ENCODE results near the gene ZNF592. TPM values are rescaled to one million over a fixed set of nuclear protein-coding genes. Genes with fewer than 3 reads are reported as not detected.
A peak's percentile ranks its signal among the peaks of the same experiment; 100 is the strongest.
"Not testable (repeated sequence)": the region's sequence is repeated elsewhere in the genome, so short reads cannot be mapped to it uniquely, and the experiment has no call there.

ZNF592 gene
- total RNA-seq, 1 donor from 2014 or later = 29.1 TPM

DNA sequence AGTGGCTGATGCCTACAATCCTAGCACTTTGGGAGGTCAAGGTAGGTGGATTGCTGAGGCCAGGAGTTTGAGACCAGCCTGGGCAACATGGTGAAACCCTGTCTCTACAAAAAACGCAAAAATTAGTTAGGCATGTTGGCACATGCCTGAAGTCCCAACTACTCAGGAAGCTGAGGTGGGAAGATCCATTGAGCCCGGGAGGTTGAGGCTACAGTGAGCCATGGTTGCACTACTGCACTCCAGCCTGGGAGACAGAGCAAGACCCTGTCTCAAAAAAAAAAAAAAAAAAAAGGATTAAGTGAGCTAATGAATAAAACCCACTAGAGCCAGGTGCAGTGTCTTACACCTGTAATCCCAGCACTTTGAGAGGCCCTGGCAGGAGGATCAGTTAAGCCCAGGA, 25.8 kb upstream of the ZNF592 start:
- no peaks in the 10 kb centered on the region for H3K27me3 Mint-ChIP-seq (ENCODE audit: unreplicated experiment)
- H3K36me3 Mint-ChIP-seq (ENCODE audit: low read depth, unreplicated experiment) = no peaks in the 10 kb centered on the region
- TF ChIP-seq, protein P1, sequence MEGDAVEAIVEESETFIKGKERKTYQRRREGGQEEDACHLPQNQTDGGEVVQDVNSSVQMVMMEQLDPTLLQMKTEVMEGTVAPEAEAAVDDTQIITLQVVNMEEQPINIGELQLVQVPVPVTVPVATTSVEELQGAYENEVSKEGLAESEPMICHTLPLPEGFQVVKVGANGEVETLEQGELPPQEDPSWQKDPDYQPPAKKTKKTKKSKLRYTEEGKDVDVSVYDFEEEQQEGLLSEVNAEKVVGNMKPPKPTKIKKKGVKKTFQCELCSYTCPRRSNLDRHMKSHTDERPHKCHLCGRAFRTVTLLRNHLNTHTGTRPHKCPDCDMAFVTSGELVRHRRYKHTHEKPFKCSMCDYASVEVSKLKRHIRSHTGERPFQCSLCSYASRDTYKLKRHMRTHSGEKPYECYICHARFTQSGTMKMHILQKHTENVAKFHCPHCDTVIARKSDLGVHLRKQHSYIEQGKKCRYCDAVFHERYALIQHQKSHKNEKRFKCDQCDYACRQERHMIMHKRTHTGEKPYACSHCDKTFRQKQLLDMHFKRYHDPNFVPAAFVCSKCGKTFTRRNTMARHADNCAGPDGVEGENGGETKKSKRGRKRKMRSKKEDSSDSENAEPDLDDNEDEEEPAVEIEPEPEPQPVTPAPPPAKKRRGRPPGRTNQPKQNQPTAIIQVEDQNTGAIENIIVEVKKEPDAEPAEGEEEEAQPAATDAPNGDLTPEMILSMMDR (IDR thresholded peaks at IDR 0.05; ENCODE audit: unreplicated experiment) = no peak
- H3K4me1 Mint-ChIP-seq (ENCODE audit: unreplicated experiment) = peaks cover 14% of the 10 kb centered on the region
- H3K27ac Mint-ChIP-seq (ENCODE audit: unreplicated experiment) = no peak overlapping the region
- no peak for DNase-seq (ENCODE audit: low spot score)
- H3K4me3 Mint-ChIP-seq (ENCODE audit: unreplicated experiment) = no peak overlapping the region
- no peaks in the 10 kb centered on the region for H3K9me3 Mint-ChIP-seq (ENCODE audit: unreplicated experiment)

DNA sequence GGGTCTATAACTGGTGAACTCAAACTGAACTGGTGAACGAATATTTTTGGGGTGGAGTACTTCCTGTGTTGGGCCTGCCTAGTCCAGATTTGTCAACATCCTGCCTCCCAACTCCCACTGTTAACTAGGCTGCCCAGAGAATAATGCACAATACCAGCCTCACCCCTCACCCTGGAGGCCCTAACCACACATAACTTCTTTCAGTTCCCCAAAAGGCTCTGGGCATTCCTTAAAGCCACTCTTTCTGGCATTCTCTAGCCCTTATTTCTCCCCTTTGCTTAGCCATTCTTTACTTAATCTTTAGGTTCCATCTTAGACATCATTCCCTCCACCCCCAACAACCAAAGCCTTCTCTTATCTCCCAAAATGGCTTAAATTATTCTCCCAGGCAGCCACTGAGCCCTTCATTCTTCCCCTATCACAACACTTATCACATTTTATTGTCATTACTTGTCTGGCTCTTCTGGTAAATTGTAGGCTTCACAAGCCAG, 23.3 kb upstream of the ZNF592 start:
- Mint-ChIP-seq H3K4me1 (ENCODE audit: unreplicated experiment) (peaks cover 14% of the 10 kb centered on the region), H3K36me3 (ENCODE audit: low read depth, unreplicated experiment) (no peaks in the 10 kb centered on the region), H3K4me3 (ENCODE audit: unreplicated experiment) (peak overlapping the region; percentile 68), H3K27ac (ENCODE audit: unreplicated experiment) (peak overlapping the region; percentile 62), H3K9me3 (ENCODE audit: unreplicated experiment) (no peaks in the 10 kb centered on the region), H3K27me3 (ENCODE audit: unreplicated experiment) (no peaks in the 10 kb centered on the region)
- DNase-seq (ENCODE audit: low spot score) = no peak
- TF ChIP-seq, protein P1 (IDR thresholded peaks at IDR 0.05; ENCODE audit: unreplicated experiment) = no peak

DNA sequence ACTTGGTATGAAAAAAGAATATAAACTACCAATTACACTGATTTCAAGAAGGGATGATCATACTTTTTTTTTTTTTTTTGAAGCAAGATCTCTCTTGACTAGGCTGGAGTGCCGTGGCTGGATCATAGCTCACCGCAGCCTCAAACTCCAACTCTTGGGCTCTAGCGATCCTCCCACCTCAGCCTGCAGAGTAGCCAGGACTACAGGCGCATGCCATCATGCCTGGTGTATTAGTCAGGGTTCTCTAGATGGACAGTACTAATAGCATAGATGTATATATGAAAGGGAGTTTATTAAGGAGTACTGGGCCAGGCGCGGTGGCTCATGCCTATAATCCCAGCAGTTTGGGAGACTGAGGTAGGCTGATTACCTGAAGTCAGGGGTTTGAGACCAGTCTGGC, 21.0 kb upstream of the ZNF592 start:
- Mint-ChIP-seq H3K36me3 (ENCODE audit: low read depth, unreplicated experiment) (no peaks in the 10 kb centered on the region), H3K27ac (ENCODE audit: unreplicated experiment) (no peak overlapping the region), H3K4me3 (ENCODE audit: unreplicated experiment) (no peak overlapping the region), H3K27me3 (ENCODE audit: unreplicated experiment) (no peaks in the 10 kb centered on the region), H3K9me3 (ENCODE audit: unreplicated experiment) (no peaks in the 10 kb centered on the region), H3K4me1 (ENCODE audit: unreplicated experiment) (peaks cover 8% of the 10 kb centered on the region)
- TF ChIP-seq, protein P1 (IDR thresholded peaks at IDR 0.05; ENCODE audit: unreplicated experiment) = no peak
- no peak for DNase-seq (ENCODE audit: low spot score)

DNA sequence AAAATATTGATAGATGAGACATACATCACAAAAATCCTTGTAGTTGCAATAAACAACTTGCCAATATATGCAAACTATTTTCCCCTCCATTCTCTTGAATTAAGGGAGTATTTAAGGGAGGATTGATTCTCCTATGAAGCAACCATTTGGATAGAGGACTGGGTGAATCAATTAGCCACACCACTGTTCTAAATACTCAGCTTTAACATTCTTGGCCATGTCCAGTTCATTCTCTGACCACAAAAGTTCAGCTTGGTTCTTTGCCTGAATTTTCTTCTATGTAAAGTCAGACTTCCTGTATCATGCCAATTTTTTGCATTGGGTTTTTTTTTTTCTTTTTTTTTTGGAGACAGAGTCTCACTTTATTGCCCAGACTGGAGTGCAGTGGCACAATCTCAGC, 16.6 kb upstream of the ZNF592 start:
- DNase-seq (ENCODE audit: low spot score) = no peak
- Mint-ChIP-seq H3K36me3 (ENCODE audit: low read depth, unreplicated experiment) (no peaks in the 10 kb centered on the region), H3K4me1 (ENCODE audit: unreplicated experiment) (peaks cover 9% of the 10 kb centered on the region), H3K27me3 (ENCODE audit: unreplicated experiment) (peaks cover 2% of the 10 kb centered on the region), H3K27ac (ENCODE audit: unreplicated experiment) (no peak overlapping the region), H3K4me3 (ENCODE audit: unreplicated experiment) (no peak overlapping the region), H3K9me3 (ENCODE audit: unreplicated experiment) (no peaks in the 10 kb centered on the region)
- TF ChIP-seq, protein P1 (IDR thresholded peaks at IDR 0.05; ENCODE audit: unreplicated experiment) = no peak

DNA sequence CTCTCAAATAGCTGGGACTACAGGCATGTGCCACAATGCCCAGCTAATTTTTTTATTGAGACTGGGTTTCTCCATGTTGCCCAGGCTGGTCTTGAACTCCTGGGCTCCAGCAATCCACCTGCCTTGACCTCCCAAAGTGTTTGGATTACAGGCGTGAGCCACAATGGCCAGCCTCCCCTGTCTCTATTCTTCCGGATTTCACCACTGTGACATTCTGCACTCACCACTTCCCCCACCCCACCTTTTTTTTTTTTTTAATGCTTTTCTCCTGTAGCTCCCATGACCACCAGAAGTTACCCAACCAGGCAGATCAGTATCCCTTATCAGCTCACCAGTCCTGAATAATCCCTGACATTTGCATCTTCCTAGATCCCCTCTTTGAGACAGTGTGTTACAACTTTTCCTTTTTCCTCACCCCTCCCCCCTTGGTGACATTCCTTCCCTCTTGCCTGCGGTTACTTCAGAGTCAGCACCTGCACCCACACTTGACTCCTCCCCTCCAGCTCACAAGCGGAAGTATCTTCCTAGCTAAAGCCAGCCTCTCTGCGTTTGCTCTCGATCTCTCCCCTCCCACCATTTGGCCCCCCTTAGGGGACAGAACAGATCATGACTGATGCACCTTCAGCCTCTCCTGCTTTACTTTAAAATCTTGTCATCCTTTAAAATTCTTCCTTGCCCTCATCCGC, 13.5 kb upstream of the ZNF592 start:
- Mint-ChIP-seq H3K36me3 (ENCODE audit: low read depth, unreplicated experiment) (no peaks in the 10 kb centered on the region), H3K4me3 (ENCODE audit: unreplicated experiment) (peak overlapping the region; percentile 54), H3K4me1 (ENCODE audit: unreplicated experiment) (peaks cover 9% of the 10 kb centered on the region), H3K27ac (ENCODE audit: unreplicated experiment) (no peak overlapping the region), H3K9me3 (ENCODE audit: unreplicated experiment) (no peaks in the 10 kb centered on the region), H3K27me3 (ENCODE audit: unreplicated experiment) (peaks cover 3% of the 10 kb centered on the region)
- TF ChIP-seq, protein P1 (IDR thresholded peaks at IDR 0.05; ENCODE audit: unreplicated experiment) = no peak
- peak; percentile 8 for DNase-seq (ENCODE audit: low spot score)

DNA sequence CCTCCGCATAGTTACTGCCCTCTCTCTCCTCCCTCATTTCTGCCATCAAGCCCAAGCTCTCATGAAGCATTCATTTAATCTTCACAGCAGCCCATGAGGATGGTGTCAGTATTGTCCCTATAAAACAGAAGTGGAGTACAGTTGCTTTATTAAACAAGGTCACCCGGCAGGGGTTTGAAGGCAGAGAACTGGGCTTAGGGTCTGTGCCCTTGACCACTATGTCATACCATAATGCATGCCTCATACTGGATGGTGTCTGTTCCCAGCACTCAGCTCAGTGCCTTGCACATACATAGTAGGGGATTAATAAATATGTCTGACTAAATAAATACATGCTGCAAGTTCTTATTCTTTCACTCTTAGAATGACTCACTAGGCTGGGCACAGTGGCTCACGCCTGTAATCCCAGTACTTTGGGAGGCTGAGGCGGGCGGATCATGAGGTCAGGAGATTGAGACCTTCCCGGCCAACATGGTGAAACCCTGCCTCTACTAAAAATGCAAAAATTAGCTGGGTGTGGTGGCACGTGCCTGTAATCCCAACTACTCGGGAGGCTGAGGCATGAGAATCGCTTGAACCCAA, 12.8 kb upstream of the ZNF592 start:
- H3K4me1 Mint-ChIP-seq (ENCODE audit: unreplicated experiment) = not testable (repeated sequence)

More for the DNA sequence above, 12.8 kb upstream of the ZNF592 start:
- not testable (repeated sequence) for H3K27me3 Mint-ChIP-seq (ENCODE audit: unreplicated experiment); H3K9me3 Mint-ChIP-seq (ENCODE audit: unreplicated experiment); H3K36me3 Mint-ChIP-seq (ENCODE audit: low read depth, unreplicated experiment); DNase-seq (ENCODE audit: low spot score); H3K27ac Mint-ChIP-seq (ENCODE audit: unreplicated experiment)
- peak overlapping the region; percentile 54 for H3K4me3 Mint-ChIP-seq (ENCODE audit: unreplicated experiment)

Measured in endothelial cell (in vitro differentiated cells).